H1 (cell line): Measurements from ENCODE around the gene GPC6. TPM values are rescaled to one million over a fixed set of nuclear protein-coding genes. Genes with fewer than 3 reads are reported as not detected.

Experiments
- CTCF ChIA-PET: fragments of 300-600 bp; sonication (Branson Sonifier 250); formaldehyde crosslinking; loops from one replicate; lab custom pipeline; 2021; ENCODE audit not compliant: partially characterized antibody; lab: Charles Lee
- POLR2A ChIA-PET: fragments of 300-600 bp; sonication (Branson Sonifier 250); formaldehyde crosslinking; loops from one replicate; lab custom pipeline; 2021; ENCODE audit warnings: inconsistent platforms; ENCODE audit not compliant: partially characterized antibody; lab: Charles Lee
- DNase-seq, 2 experiments: peaks; one replicate each; pipeline versions ENCODE4 v3.0.0 to v3.0.0-alpha.2; 2010 to 2022; ENCODE audit warnings: low spot score in 2 of 2, low read depth in 1 of 2, mixed read lengths in 1 of 2
- FAIRE-seq: peaks from 2 replicates; lab custom pipeline; 2011; peaks lifted over from hg19 to GRCh38; lab: Jason Lieb, UNC
- H2AFZ ChIP-seq: 2 replicates; pipeline ENCODE4 v1.8.1; 2012; ENCODE audit warnings: low read length, inconsistent platforms
- H2AK5ac ChIP-seq: 2 replicates; pipeline ENCODE4 v1.6.1; 2013; ENCODE audit warnings: low read depth, low read length
- H2BK120ac ChIP-seq: replicated peaks from 2 replicates; pipeline ENCODE3; 2013; ENCODE audit warnings: low read depth, low read length, inconsistent platforms
- H2BK12ac ChIP-seq: 2 replicates; pipeline ENCODE4 v1.6.1; 2013; ENCODE audit warnings: low read depth, low read length
- H2BK15ac ChIP-seq: 2 replicates; pipeline ENCODE4 v1.6.1; 2013; ENCODE audit warnings: low read length
- H2BK20ac ChIP-seq: 2 replicates; pipeline ENCODE4 v1.6.1; 2013; ENCODE audit warnings: low read length
- H2BK5ac ChIP-seq: 2 replicates; pipeline ENCODE4 v1.6.1; 2013; ENCODE audit warnings: low read depth, low read length
- H3K14ac ChIP-seq: 2 replicates; pipeline ENCODE4 v1.6.1; 2013; ENCODE audit warnings: inconsistent platforms; ENCODE audit not compliant: insufficient read length
- H3K18ac ChIP-seq: 2 replicates; pipeline ENCODE4 v1.6.1; 2013; ENCODE audit warnings: low read length; ENCODE audit errors: extremely low read depth
- H3K23ac ChIP-seq: 2 replicates; pipeline ENCODE4 v1.6.1; 2013; ENCODE audit warnings: inconsistent platforms; ENCODE audit not compliant: insufficient read length
- H3K23me2 ChIP-seq: 2 replicates; pipeline ENCODE4 v1.6.1; 2013; ENCODE audit warnings: low read depth, low read length
- H3K27ac ChIP-seq: 2 replicates; pipeline ENCODE4 v1.6.1; 2011; ENCODE audit warnings: low read depth, low read length, inconsistent platforms
- H3K27me3 ChIP-seq, 4 experiments: replicated peaks in 1 of 4; 1 replicate in 1 of 4; 2 replicates in 3 of 4; pipeline versions ENCODE4 v1.6.1 to v1.8.1; 2011 to 2013; ENCODE audit warnings: low read length in 3 of 4, mild to moderate bottlenecking in 3 of 4, inconsistent platforms in 2 of 4, mixed read lengths in 2 of 4, moderate library complexity in 1 of 4; ENCODE audit not compliant: control insufficient read depth in 3 of 4, insufficient read depth in 3 of 4; ENCODE audit errors: extremely low read depth in 1 of 4
- H3K36me3 ChIP-seq, 4 experiments: 2 replicates each; pipeline versions ENCODE4 v1.6.1 to v1.8.1; 2011 to 2013; ENCODE audit warnings: mild to moderate bottlenecking in 4 of 4, low read length in 3 of 4, moderate library complexity in 2 of 4, control low read depth in 1 of 4, inconsistent platforms in 1 of 4; ENCODE audit not compliant: insufficient read depth in 4 of 4, control insufficient read depth in 2 of 4
- H3K4ac ChIP-seq: replicated peaks from 2 replicates; pipeline ENCODE3; 2013; ENCODE audit warnings: low read length, low read depth, mixed read lengths, inconsistent platforms; ENCODE audit not compliant: insufficient read length
- H3K4me1 ChIP-seq, 4 experiments: replicated peaks in 1 of 4; 1 replicate in 1 of 4; 2 replicates in 3 of 4; pipeline versions ENCODE4 v1.6.1 to v1.8.1; 2011 to 2013; ENCODE audit warnings: low read length in 3 of 4, inconsistent platforms in 2 of 4, mixed read lengths in 1 of 4; ENCODE audit not compliant: insufficient read depth in 4 of 4, control insufficient read depth in 3 of 4
- H3K4me2 ChIP-seq, 2 experiments: 2 replicates each; pipeline versions ENCODE4 v1.6.1 to v1.8.1; 2011 to 2013; ENCODE audit warnings: low read depth in 2 of 2, low read length in 2 of 2, control low read depth in 1 of 2, inconsistent platforms in 1 of 2, mild to moderate bottlenecking in 1 of 2; ENCODE audit not compliant: insufficient read depth in 1 of 2
- H3K4me3 ChIP-seq, 4 experiments: fragments of 200-600, 300-600 bp in 1 of 4; sonication (generic), shearing (Covaris generic), sonication (Bioruptor Twin) in 1 of 4; 2 replicates each; pipeline versions ENCODE4 v1.5.1 to v1.8.1; 2011 to 2016; ENCODE audit warnings: low read length in 4 of 4, low read depth in 3 of 4, control low read depth in 2 of 4, inconsistent platforms in 2 of 4, mild to moderate bottlenecking in 2 of 4, mixed read lengths in 1 of 4, moderate library complexity in 1 of 4; ENCODE audit not compliant: insufficient read depth in 2 of 4; ENCODE audit errors: extremely low read depth in 1 of 4
- H3K56ac ChIP-seq: replicated peaks from 2 replicates; pipeline ENCODE3; 2013; ENCODE audit warnings: low read depth, mild to moderate bottlenecking, mixed read lengths, low read length, inconsistent platforms; ENCODE audit not compliant: insufficient read length
- H3K79me1 ChIP-seq: 2 replicates; pipeline ENCODE4 v1.6.1; 2013; ENCODE audit warnings: low read depth, low read length, control low read depth
- H3K79me2 ChIP-seq, 2 experiments: 2 replicates each; pipeline versions ENCODE4 v1.6.1 to v1.8.1; 2012 to 2013; ENCODE audit warnings: low read length in 2 of 2, mild to moderate bottlenecking in 2 of 2, inconsistent platforms in 1 of 2; ENCODE audit not compliant: insufficient read depth in 2 of 2, control insufficient read depth in 1 of 2
- H3K9ac ChIP-seq, 4 experiments: replicated peaks in 1 of 4; 1 replicate in 1 of 4; 2 replicates in 3 of 4; pipeline versions ENCODE4 v1.6.1 to v1.8.1; 2011 to 2013; ENCODE audit warnings: low read depth in 3 of 4, low read length in 3 of 4, control low read depth in 2 of 4, mild to moderate bottlenecking in 2 of 4, moderate library complexity in 2 of 4, inconsistent platforms in 1 of 4; ENCODE audit errors: extremely low read depth in 1 of 4
- H3K9me3 ChIP-seq, 2 experiments: 2 replicates each; pipeline versions ENCODE4 v1.6.1 to v1.8.1; 2012 to 2013; ENCODE audit warnings: mild to moderate bottlenecking in 2 of 2, moderate library complexity in 2 of 2, control low read depth in 1 of 2, inconsistent platforms in 1 of 2, low read depth in 1 of 2, low read length in 1 of 2, mixed read lengths in 1 of 2; ENCODE audit not compliant: insufficient read depth in 2 of 2
- H4K20me1 ChIP-seq, 2 experiments: replicated peaks in 1 of 2; 2 replicates each; pipeline versions ENCODE3 to v1.8.1; 2011 to 2013; ENCODE audit warnings: inconsistent platforms in 2 of 2, low read length in 2 of 2, mild to moderate bottlenecking in 1 of 2; ENCODE audit not compliant: insufficient read depth in 2 of 2, control insufficient read depth in 1 of 2
- H4K5ac ChIP-seq: 2 replicates; pipeline ENCODE4 v1.6.1; 2013; ENCODE audit warnings: low read length, low read depth, mixed read lengths, inconsistent platforms; ENCODE audit not compliant: insufficient read length
- H4K8ac ChIP-seq: 2 replicates; pipeline ENCODE4 v1.8.0; 2013; ENCODE audit warnings: mild to moderate bottlenecking, moderate library complexity, low read length, inconsistent platforms; ENCODE audit not compliant: insufficient read depth; ENCODE audit errors: extremely low read depth
- H4K91ac ChIP-seq: replicated peaks from 2 replicates; pipeline ENCODE3; 2013; ENCODE audit warnings: low read length, mixed read lengths, inconsistent platforms; ENCODE audit not compliant: insufficient read length
- BCL11A ChIP-seq, 2 experiments: IDR thresholded peaks; one replicate each; pipeline ENCODE4 v1.6.1; 2011; ENCODE audit warnings: low read depth in 2 of 2, low read length in 2 of 2, mild to moderate bottlenecking in 2 of 2
- EGR1 ChIP-seq: IDR thresholded peaks from 2 replicates; pipeline ENCODE4 v1.6.1; 2011; ENCODE audit warnings: low read depth, low read length, borderline replicate concordance
- KDM5A ChIP-seq: fragments of 200-600 bp; IDR thresholded peaks from 2 replicates; pipeline ENCODE4 v1.7.1; 2012; ENCODE audit warnings: mild to moderate bottlenecking, low read length, inconsistent platforms, mixed read lengths
- RXRA ChIP-seq: IDR thresholded peaks from 2 replicates; pipeline ENCODE4 v1.6.1; 2011; ENCODE audit warnings: low read depth, mild to moderate bottlenecking, low read length, moderate library complexity; ENCODE audit not compliant: insufficient read depth
- SP1 ChIP-seq: IDR thresholded peaks from 2 replicates; pipeline ENCODE4 v1.6.1; 2011; ENCODE audit warnings: low read depth, low read length
- TAF7 ChIP-seq: optimal IDR thresholded peaks from 2 replicates; pipeline ENCODE3; 2011; ENCODE audit warnings: low read depth, mild to moderate bottlenecking, inconsistent platforms, low read length, moderate library complexity, borderline replicate concordance
- polyA plus RNA-seq, 7 experiments: library from polyadenylated mRNA; depleted of rRNA in 3 of 7; stranded (reverse) in 5 of 7; unstranded in 2 of 7; fragments of >200 nt in 5 of 7; fragments of 200-250 nt in 2 of 7; gene quantifications; 1 replicate in 5 of 7; 2 replicates in 1 of 7; 4 replicates in 1 of 7; pipeline versions ENCODE4 v1.2.1 to v1.2.3, GENCODE V29; 2011 to 2013; ENCODE audit warnings: missing spikeins in 2 of 7, mixed read lengths in 2 of 7
- total RNA-seq: library from RNA; stranded (reverse); fragmentation: NEBNext Ultra II Directional; extraction: Animal tissue kit (Norgen Biotek cat#: 25700); gene quantifications from 2 replicates; pipeline ENCODE4 v1.2.1, GENCODE V29; 2021

GPC6 gene
- total and polyA plus RNA-seq, 2 of the 8 experiments (the other 6 are each of a cell fraction or from before 2014, with no cell fraction given) = 5.4 to 12.0 TPM

GRCh38 chr13:93368718-93369117 is 142.1 kb downstream of the GPC6 start:
- Histone ChIP-seq H2BK15ac (no peak overlapping the region), H3K9me3 (no peaks in the 10 kb centered on the region), H2BK12ac (no peak overlapping the region), H3K56ac (no peak overlapping the region), H2BK20ac (no peak overlapping the region), H3K4me2 (no peak overlapping the region), H3K23me2 (no peaks in the 10 kb centered on the region; the same call in 1 of the 2 replicates), H4K91ac (no peak overlapping the region), H2AK5ac (no peak overlapping the region), H3K4ac (no peak overlapping the region), H3K27me3 (no peaks in the 10 kb centered on the region), H3K79me1 (no peaks in the 10 kb centered on the region), H2AFZ (no peak overlapping the region), H4K8ac (no peak overlapping the region), H3K14ac (no peak overlapping the region), H3K36me3 (no peaks in the 10 kb centered on the region), H4K5ac (no peak overlapping the region), H4K20me1 (no peaks in the 10 kb centered on the region), H3K4me3 (no peak overlapping the region), H3K4me1 (no peaks in the 10 kb centered on the region), H2BK120ac (no peak overlapping the region), H3K18ac (no peak overlapping the region), H3K23ac (no peak overlapping the region), H3K79me2 (0 out of 4 replicates have a peak, but pooled peaks cover 0 to 2% of the 10 kb centered on the region in 2 experiments), H3K9ac (no peak overlapping the region), H2BK5ac (no peak overlapping the region), H3K27ac (no peak overlapping the region)
- FAIRE-seq (no peak), DNase-seq (no peak)
- TF ChIP-seq SP1 = no peak
- TF ChIP-seq KDM5A = no peak
- TF ChIP-seq TAF7 = no peak
- no peak for TF ChIP-seq EGR1
- no peak for TF ChIP-seq BCL11A (IDR thresholded peaks at IDR 0.05; ENCODE audit: low read depth in 2 of 2, low read length in 2 of 2)
- no peak for TF ChIP-seq RXRA
- CTCF ChIA-PET = no interaction called here
- POLR2A ChIA-PET = no interaction called here
